GM13976 (cell line): ENCODE measurements around the gene FCHO2.

Experiments used
- DNase-seq: peaks from one replicate; pipeline ENCODE4 v3.0.0; 2012; ENCODE audit warnings: low spot score
- in situ Hi-C: fragments of 300-500 bp; cut with MboI; formaldehyde crosslinking; loops from one replicate; pipeline ENCODE4 v1.12.0; 2022; ENCODE audit warnings: low sequenced_read_pairs, mixed read lengths, inconsistent platforms; ENCODE audit not compliant: unreplicated experiment
- TF ChIP-seq, protein P1 (sequence below): IDR thresholded peaks from 2 replicates; pipeline ENCODE4 v1.5.1; 2012; ENCODE audit warnings: borderline replicate concordance, mild to moderate bottlenecking; ENCODE audit not compliant: insufficient read depth; ENCODE audit errors: extremely low read depth, missing control alignments, control extremely low read depth

Gene FCHO2

DNA sequence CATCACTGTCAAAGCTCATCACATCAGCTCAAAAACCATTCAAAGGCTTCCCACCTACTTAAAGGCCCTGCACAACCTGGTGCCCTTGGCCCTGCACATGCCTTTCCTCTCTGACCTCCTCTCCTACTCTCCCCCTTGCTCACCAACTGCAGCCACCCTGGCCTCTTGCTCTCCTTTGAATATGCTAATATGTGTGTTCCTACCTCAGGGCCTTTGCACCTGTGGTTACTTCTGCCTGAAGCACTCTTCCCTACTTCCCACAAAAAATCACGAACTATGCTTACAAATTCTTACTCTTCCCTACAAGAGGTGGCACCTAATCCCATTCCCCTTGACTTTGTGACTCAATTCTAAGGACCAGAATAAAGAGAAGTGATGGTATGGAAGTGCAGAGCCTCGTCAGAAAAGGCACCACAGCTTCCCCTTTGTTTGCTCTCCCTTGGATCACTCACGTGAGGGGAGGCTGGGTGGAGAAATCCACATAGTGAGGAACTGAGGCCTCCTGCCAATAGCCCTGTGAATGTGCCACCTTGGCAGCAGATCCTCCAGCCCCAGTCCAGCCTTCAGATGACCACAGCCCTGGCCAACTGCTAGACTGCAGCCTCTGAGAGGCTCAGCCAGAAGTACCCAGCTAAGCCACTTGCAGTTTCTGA, 161.4 kb downstream of the FCHO2 start:
- in situ Hi-C loops: no loop called here
- TF ChIP-seq, protein P1, sequence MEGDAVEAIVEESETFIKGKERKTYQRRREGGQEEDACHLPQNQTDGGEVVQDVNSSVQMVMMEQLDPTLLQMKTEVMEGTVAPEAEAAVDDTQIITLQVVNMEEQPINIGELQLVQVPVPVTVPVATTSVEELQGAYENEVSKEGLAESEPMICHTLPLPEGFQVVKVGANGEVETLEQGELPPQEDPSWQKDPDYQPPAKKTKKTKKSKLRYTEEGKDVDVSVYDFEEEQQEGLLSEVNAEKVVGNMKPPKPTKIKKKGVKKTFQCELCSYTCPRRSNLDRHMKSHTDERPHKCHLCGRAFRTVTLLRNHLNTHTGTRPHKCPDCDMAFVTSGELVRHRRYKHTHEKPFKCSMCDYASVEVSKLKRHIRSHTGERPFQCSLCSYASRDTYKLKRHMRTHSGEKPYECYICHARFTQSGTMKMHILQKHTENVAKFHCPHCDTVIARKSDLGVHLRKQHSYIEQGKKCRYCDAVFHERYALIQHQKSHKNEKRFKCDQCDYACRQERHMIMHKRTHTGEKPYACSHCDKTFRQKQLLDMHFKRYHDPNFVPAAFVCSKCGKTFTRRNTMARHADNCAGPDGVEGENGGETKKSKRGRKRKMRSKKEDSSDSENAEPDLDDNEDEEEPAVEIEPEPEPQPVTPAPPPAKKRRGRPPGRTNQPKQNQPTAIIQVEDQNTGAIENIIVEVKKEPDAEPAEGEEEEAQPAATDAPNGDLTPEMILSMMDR: no peak
- no peak for DNase-seq

- in situ Hi-C loops: no loop called here
- DNase-seq: no peak
- TF ChIP-seq, protein P1: no peak
Observed at GRCh38 chr5:73118391-73118973, 162.6 kb downstream of the FCHO2 start.

GRCh38 chr5:73119451-73120157, 163.8 kb downstream of the FCHO2 start:
- in situ Hi-C loops: no loop called here
- no peak for DNase-seq
- TF ChIP-seq, protein P1: no peak

DNA sequence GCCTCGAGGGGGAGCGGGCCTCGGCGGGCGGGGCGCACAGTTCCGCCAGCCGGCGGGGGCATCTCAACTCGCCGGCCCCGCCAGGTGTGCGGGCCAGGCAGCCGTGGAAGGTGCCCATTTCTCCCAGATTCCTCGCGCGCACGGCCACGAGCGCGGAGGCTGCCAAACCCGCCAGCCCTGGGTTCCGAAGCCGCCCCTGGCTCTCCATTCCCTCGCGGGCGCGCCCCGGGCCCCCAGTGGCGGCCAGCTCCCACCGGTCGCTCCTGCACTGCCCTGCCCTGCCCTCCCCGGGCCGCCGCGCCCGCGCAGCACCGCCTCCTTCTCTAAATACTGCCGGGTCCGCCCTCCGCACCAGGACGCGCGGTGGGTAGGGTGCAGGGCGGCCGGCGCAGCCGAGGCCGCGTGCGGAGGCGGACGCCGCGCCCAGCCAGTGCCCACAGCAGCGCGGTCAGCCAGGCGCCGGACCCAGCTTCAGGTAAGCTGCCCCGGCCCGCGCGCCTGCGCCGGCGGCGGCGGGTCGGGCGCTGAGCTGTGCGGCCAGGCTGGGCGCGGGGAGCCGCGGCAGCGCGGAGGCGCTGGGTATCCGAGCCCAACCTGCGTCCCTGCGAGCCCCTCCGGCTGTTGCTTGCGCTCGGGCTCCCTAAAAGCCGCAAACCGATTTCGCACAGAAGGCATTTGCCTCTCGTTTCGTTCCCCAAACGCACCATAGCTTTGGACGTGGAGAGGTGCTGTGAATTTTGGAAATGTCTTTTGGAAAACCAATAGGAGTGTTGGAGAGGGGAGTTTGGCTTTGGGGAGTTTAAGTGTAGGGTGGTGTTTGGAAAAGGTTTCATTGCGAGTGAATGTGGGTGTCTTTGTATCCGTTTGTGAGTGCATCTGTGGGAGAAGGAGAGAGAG, 164.6 kb downstream of the FCHO2 start, which contains the start of gene TMEM171:
Gene TMEM171 (plus strand): TSS at position 354 of the 897 bp plus-strand sequence. CDS start 2,799 bp downstream, outside the sequence.
- TF ChIP-seq, protein P1: no peak
- DNase-seq: no peak
- in situ Hi-C loops: no loop called here

GRCh38 chr5:73121119-73121463, 165.2 kb downstream of the FCHO2 start:
- no peak for DNase-seq
- TF ChIP-seq, protein P1: no peak
- in situ Hi-C loops: no loop called here
